ENCODE measurements around the gene DDAH1.
"Not testable (repeated sequence)": the region's sequence is repeated elsewhere in the genome, so short reads cannot be mapped to it uniquely, and the experiment has no call there.

DDAH1 gene

DNA sequence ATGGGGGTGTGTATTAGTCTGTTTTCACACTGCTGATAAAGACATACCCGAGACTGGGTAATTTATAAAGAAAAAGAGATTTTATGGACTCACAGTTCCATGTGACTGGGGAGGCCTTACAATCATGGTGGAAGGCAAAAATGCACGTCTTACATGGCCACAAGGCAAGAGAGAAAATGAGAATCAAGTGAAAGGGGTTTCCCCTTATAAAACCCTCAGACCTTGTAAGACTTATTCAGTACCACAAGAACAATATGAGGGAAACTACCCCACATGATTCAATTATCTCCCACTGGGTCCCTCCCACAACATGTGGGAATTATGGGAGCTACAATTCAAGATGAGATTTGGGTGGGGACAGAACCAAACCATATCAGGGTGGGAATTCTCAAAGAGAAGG, 5.2 kb upstream of the DDAH1 start:
- DNase-seq, result not testable (repeated sequence)

DNA sequence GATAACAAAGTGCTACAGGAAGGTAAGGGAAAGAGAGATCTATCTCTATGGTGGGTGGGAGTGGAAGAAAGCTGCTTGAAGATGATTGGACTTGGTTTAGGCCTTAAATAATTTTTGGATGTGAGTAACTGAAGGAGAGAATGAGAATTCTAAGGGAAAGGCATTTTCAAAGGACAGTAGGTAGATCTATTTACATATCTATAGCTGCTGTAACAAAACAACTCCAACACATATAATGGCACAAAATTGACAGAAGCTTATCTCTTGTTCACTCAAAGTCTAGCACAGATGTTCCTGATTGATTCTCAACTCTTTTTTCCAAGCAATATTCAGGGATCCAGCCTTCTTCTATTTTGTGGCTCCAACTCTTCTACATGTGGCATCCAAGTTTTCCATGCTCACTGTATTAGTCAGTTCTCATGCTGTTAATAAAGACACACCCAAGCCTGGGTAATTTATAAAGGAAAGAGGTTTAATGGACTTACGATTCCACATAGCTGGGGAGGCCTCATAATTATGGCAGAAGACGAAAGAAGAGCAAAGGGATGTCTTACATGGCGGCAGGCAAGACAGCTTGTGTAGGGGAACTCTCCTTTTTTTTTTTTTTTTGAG, 3.1 kb upstream of the DDAH1 start:
- DNase-seq, result peak; percentile 49

- DNase-seq, result no peak
These were observed 2.1 kb upstream of the DDAH1 start for GRCh38 chr1:85467036-85467435.

- DNase-seq, result peak; percentile 48
These were observed 801 bp upstream of the DDAH1 start for GRCh38 chr1:85465786-85466134.

DNA sequence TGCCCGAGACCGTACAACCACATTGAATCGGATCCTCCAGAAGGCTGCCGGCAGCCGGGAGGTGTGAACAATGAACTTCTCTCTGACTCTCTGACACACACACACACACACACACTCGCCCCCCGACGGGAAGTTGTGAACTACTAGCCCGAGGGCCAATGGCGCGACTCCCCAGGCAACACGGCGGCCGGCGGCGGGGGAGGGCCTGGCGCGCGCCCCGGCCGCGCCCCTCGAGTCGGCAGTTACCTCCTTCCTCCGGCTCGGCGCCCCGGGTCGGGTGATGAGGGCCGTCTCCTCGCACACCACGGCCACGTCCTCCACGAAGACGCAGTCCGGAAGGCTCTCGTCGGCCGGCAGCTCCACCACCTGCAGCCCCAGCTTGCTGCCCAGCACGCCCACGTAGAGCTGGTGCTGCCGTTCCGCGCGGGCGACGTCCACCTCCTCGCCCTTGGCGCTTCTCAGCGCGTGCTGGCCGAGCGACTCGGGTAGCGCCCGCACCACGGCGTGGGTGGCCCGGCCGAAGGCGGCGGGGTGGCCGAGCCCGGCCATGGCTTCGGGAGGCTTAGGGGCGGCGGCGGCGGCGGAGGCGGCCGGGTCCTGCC, 361 bp downstream of the DDAH1 start:
- peak; percentile 78 for DNase-seq

GRCh38 chr1:85463731-85464496, 1.0 kb downstream of the DDAH1 start:
- peak; percentile 48 for DNase-seq

GRCh38 chr1:85462931-85463649, 1.9 kb downstream of the DDAH1 start:
- DNase-seq, result no peak

- DNase-seq, result peak; percentile 43
These were observed 3.6 kb downstream of the DDAH1 start for GRCh38 chr1:85461216-85461918.

- no peak for DNase-seq
These were observed 4.3 kb downstream of the DDAH1 start for GRCh38 chr1:85460555-85461088.

- no peak for DNase-seq
These were observed 5.7 kb downstream of the DDAH1 start for GRCh38 chr1:85459290-85459689.

DNA sequence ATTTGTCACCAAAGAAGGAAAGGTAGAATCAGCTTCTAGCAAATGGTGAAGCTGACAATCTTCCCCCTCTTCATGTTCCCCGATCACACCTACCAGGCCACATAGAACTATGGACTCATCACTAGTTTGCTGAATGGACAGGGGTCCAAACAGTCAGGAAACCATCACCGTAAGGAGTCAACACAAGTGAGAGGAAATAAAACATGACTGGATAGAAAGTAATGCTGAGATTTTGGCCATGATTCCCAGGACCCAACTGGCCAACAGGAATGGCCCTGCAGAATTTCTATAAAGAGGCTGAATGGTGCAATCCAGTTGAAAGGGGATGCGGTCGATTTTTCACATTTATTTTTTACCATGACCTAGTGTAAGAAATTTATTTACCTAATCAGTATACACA, 10.7 kb downstream of the DDAH1 start:
- DNase-seq, result no peak

DNA sequence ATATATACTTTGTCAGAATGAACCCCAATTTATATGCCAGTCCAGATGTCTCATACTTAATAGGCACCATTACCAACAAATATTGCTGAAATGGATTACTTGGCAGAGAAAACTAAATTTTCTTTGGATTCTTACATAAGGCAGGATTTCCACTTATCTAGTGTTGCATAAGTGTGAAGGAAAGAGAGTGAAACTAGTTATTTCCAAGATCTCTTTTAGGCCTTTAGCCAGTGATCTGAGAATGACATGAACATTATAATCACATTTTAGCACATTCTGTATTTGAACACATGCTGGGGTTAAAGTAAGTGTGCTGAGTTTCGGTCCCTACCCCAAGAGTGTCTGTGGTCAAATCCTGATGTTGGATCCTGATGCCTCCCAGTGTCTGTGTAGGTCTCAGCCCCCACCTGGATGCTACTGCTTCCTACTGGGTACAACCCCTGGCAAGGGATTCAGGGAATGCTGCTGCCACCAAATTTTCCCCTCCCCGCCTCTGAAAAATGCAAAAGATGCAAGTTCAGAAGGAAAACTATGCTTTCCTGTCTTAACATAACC, 11.2 kb downstream of the DDAH1 start:
- DNase-seq, result no peak

DNA sequence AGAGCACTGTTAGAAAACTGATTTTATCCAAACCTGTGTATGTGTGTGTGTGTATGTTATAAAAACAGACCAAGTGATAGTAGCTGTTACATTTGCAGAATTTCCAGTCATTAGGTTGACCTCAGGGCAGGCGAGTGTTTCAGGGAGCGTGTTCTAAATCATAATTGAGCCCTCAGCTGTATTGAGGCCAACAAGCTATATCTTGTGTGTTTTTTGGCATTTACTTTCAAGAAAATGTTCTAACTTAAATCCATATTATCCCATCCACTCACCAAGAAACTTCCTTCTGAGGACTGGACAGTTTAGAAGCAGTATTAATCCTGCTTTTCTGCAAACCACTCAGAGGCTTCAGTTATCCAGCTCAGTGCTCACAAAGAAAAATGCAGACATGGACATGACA, 12.0 kb downstream of the DDAH1 start:
- no peak for DNase-seq

- DNase-seq, result no peak
These were observed 13.6 kb downstream of the DDAH1 start for GRCh38 chr1:85451236-85451830.

- DNase-seq, result no peak
These were observed 14.1 kb downstream of the DDAH1 start for GRCh38 chr1:85450832-85451231.

DNA sequence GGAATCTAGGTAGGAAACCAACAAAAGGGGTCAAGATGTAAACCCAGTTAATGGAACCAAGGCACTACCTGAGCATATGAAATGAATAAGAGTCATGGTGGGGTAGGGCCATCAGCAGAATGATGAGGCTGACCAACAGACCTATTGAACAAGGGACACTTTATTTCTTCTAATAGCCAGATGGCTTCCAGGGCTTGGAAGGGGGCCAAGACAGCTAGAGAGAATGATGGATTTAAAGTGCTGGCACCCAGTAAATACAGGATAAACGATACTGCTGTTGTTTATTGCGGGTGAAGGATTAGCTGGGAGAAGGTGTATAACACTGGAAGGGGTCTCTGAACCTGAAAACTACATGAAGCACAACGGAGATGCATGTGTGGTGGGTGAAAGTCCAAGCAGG, 15.6 kb downstream of the DDAH1 start:
- DNase-seq, result no peak

- DNase-seq, result peak; percentile 73
These were observed 16.6 kb downstream of the DDAH1 start for GRCh38 chr1:85448358-85448757.

- DNase-seq, result no peak
These were observed 17.7 kb downstream of the DDAH1 start for GRCh38 chr1:85447006-85447943.

- DNase-seq, result no peak
These were observed 19.1 kb downstream of the DDAH1 start for GRCh38 chr1:85445906-85446305.

GRCh38 chr1:85444381-85444780, 20.6 kb downstream of the DDAH1 start:
- DNase-seq, result no peak

DNA sequence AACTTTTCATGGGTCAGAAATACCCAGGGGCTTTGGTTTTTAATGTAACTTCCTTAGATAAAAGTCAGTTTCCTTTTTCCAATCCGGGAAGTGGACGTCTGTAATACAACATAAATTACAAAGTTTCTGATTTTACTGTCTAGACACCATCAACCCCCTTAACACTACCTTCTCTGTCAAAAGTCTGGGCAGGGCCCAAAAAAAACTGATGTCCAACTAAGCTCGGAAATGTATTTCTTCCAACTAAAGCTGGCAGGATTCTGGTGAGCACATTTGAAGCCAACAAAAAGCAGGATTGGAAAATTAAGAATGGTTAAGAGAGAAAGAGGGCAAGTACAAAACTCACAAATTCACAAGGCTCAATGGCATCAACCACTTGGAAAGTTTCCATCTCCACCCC, 24.3 kb downstream of the DDAH1 start:
- DNase-seq, result no peak

Measured in fibroblast of skin of back (primary cell).